Measurements from ENCODE around the gene GALNTL6. TPM values are rescaled to one million over a fixed set of nuclear protein-coding genes. Genes with fewer than 3 reads are reported as not detected.

The GALNTL6 gene
- total RNA-seq, 1 experiment from 2014 or later: not detected

DNA sequence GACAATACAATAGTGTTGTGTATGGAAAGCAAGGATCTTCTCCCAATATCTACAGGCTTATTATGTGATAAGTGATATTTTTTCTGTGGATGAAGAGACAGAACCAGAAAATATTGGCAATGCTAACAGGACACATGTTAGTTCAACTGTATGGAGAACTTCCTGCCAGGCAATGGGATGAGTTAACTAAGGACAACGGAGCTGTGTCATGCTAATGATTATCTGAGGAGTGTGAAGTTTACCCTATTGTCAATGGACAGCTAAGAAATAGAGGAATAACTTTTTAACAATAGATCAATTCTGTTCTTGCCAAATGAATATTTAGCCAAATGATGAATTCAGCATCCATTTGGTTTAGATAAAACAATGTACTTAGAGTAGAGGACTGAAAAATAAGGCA is 180.0 kb downstream of the GALNTL6 start:
- no peak for DNase-seq (ENCODE audit: low spot score)

DNA sequence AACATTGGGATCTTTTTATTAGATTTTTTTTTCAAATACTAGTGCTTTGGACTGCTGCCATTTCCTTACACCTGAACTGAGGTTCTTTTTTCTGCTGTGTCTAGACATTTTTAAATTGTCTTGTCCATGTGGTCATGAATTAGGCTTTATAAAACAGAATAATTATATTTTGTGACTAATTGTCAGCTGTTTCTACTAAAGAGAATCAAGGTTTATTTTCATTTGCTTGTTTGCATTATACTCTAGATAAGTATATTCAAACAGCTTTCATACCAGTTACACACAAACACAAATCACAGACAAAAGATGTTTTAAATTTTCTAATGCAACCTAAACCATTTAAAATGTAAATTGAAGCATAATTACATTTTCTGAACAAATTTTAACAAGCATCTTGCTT is 194.7 kb downstream of the GALNTL6 start:
- DNase-seq (ENCODE audit: low spot score): no peak

DNA sequence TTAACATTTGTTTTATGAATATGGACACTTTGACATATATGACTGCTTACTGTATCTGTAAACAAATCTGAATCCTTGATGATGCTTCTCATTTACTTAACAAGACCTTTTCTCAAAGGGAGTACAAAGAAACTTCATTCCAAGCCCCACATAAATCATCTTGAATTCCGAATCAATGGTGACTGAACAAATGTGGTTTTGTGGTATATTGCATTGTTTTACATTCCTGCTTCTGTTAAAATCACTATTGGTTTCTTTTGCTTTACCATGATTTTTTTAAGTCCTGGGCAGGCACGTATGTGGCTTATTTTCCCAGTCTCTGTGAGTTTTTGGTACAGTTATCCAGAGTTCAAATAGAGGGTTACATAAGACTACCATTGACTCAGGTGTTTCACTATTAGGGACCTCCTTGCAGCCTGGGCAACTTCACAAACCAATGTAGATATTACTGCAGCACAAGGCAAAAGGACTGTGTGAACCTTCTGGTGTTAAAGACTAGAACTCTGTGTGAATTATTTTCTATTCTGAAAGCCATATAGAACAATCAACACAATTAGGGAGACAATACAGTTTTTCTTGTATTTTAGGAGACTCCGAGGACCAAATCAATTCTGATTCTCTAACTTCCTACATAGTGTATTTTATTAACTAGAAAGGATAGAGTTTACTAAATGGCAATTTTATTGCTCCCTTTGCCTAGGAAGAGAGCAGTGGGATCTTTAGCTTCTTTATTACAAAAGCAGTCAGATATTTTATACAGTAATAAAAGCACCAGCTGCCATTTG is 196.4 kb downstream of the GALNTL6 start:
- no peak for DNase-seq (ENCODE audit: low spot score)

DNA sequence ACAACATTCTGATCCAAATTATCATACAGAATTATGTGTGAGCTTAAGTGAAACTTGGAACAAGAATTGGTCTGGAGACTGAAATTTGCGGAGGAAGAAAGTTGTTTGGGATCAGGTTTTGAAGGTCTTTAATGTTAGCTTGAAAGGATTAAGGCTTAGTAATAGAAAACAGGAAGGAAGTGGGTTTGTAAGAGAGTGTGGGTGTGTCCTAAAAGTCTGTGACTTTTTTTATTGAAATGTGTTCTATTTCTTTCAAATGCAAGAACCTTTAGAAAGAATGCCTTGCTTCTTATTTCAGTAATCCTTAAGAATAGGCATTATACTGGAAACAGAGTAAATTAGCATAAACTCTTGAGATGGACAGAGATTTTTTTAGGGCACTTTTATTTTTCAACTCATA is 198.0 kb downstream of the GALNTL6 start:
- no peak for DNase-seq (ENCODE audit: low spot score)

DNA sequence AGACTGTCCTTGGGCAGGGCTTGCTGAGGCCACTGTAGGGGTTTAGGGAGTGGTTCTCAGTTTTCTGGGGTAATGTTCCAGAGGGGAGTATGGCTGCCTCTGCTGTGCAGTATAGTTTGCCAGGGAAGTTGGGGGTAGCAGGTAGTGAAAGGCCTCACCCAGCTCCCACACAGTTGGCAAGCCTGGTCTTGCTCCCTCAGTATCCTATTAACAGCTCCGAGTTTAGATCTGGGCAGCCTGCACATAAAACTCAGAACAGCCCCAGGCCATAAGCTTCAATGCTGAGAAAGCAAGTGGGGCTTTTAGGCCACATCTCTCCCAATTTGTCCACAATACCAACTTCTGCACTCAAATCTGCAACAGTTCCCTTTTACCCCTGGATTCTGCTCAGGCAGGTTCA is 205.2 kb downstream of the GALNTL6 start:
- DNase-seq (ENCODE audit: low spot score): no peak

DNA sequence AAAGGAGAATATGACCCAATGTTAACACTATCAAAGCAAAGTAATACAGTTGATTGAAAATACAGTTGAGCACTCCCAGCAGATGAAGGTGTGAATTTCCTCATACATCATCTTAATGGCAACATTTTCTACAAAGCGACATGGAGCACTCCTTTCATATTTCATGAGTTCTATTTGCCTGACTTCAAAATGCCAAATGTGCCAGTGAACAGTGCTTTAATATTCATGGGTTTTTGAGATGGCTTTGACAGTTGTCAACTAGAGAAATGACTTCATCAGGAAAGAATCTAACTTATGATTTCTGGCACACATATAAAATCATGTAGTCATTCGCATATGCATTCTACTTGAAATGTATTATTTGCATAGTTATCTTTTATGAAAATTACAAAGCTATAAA is 222.4 kb downstream of the GALNTL6 start:
- no peak for DNase-seq (ENCODE audit: low spot score)

DNA sequence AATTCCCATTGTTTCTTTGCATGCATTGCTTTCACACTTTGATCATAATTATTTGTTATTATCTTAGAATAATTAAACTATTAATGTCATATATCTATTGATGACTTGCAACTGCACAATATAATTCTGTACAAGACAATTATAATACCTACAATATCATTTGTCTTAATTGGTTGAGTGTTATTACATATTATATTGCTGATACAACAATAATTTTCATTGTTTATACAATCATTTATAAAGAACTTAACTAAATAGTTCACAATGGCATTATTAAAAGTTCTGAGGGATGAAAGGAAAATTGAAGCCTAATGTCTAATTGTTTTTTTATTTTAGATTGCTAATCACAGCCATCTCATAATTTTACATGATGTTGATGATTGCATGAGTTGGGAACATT is 227.6 kb downstream of the GALNTL6 start:
- no peak for DNase-seq (ENCODE audit: low spot score)

DNA sequence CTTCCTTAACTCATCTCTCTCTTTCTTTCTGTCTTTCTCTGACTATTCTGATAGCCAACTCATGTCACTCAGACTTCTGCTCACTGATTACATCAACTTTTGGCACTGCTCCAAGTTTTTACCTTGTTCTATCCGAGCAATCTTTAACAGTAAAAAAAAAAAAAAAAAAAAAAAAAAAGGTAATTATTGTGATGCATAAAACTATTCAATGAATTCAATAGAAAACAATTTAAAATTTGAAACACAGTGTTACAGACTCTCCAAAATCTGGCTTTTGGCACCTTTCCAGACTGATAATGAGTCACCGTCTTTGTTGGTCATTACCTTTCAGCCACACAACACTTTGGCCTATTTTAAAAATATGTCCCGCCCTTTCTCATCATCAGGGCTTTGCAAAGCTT is 229.5 kb downstream of the GALNTL6 start:
- peak; percentile 60 for DNase-seq (ENCODE audit: low spot score)

DNA sequence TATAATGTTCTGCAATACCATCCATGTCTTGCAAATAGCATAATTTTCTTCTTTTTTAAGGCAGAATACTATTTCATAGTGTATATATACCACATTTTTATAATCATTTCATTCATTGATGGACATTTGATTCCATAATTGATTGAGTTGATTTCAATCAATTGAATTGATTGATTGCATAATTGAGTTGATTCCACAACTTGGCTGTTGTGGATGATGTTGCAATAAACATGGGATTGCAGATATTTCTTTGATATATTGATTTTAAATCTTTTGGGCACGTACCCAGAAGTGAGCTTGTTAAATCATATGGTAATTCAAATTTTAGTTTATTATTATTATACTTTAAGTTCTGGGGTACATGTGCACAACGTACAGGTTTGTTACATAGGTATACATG is 232.8 kb downstream of the GALNTL6 start:
- DNase-seq (ENCODE audit: low spot score): no peak

DNA sequence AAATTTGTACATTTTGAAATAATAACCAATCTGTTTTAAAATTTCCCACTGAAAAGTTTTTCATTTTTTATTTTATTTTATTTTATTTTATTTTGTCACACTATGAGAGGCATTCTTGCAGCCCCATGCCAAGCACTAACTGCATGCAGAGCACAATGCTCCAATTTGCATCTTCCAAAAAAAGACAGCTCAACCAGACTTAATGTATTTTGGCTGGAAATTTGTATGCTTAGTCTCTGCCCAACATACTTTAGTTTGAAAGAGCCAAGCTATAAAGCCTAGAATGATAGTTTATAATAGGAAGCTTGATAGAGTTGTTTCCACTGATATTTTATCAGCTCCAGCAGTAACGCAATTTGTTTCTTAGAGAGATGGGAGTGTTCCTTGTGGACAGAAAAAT is 235.5 kb downstream of the GALNTL6 start:
- DNase-seq (ENCODE audit: low spot score): no peak

DNA sequence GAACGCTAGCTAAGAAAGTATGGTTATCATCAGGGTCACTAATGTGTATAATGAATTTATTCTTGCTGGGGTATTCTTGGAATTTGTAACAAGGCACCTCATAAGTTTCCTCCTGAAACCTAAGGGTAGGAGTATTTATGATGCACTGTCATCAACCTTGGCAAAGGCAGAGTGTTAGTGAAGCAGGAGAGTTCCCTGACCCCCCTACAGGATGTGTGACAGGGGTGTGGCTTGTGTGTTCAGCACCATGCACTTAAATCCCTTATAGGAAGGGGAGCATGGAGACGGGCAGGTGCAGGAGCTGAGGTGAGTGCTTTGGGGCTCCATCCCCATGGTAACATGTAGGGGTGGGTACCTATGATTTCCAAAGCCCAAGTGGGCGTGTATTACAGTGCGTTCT is 237.7 kb downstream of the GALNTL6 start:
- no peak for DNase-seq (ENCODE audit: low spot score)

DNA sequence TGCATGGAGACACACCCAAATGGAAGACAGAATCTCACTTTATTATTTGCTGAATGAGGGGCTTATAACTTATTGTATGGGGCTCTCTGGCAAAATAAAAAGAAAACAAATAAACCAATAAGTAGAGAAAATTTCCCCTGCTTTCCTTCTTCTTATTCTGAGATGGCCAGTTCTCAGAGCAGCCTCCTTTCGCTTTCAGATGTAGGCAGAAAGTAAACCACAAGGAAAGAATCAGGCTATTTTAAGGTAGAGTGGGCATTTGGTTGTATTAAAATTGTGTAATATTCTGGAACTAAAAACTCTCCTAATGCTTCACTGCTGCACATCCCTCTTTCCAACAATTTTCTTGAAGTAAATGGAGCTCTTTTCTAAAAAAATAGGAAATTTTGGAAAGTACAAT is 241.8 kb downstream of the GALNTL6 start:
- no peak for DNase-seq (ENCODE audit: low spot score)

DNA sequence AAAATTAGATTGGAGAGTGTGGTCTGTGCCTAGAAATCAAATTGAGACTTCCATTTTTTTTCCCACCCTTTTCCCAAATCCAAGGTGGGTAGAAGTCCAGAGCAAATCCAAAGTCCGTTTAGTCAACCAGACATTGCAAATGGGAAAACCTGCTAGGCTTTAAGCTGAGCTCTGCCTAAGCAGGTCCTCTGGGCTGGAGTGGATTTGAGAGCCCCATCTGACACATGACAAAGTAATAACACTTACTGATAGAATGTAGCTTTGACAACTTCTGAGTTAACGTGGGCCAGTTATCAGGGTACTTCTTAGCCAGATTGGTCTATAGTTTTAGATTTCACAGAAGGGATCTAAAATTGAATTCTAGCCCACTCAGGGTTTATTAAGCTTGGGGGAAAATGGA is 242.3 kb downstream of the GALNTL6 start:
- no peak for DNase-seq (ENCODE audit: low spot score)

DNA sequence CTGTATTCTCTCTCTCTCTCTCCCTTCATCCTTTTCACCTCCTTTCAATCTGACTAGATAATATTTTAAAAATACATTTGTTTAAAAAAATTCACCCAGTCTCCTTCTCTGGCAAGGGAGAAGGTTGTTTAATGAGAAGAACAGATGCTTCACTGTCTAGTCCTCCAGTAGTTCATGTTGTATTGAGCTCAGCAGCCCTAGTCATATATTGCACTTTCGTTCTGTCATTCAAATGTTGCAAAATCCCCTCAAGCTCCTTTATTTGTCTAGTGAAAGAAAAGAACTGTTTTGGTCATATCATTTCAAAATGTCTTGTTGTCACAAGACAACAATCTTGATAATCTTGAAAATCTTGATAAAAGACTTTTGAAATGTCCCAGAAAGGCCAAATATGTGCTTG is 248.0 kb downstream of the GALNTL6 start:
- DNase-seq (ENCODE audit: low spot score): no peak

DNA sequence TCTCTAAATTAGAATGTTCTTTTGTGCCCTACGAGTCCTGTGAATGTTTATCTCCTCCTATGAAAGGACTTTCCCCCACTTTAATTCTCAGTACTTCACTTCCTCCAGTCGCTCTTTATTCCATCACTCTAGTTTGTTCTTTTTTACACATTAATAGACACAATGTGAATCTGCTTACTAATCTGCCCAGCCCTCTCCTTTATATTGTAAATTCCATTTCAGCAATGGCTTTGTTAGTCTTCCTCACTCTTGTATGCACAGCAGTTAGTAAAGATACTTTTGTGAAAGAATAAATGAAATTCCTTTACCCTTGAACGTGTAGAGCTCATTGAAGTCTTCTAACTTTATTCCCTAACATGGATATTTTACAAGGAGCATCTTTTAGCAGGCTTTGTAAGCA is 255.3 kb downstream of the GALNTL6 start:
- DNase-seq (ENCODE audit: low spot score): no peak

DNA sequence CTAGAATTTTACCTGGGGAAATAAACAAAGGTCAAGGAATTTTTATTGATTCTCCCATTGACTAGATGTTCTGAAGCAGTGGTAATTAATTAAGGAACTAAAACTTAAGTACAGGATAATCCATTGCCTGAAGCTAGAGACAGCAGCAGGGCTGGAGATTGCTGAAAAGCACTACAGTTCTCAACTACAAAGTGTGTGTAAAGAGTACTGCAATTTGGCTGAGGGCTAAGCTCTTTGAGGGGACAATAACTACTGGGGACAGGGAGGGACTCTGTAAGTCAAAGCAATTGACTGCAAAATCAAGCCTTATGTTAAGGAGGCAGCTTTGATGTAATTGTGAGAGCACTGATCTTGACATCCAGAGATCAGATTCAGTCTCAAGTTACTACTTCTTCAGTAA is 260.4 kb downstream of the GALNTL6 start:
- no peak for DNase-seq (ENCODE audit: low spot score)

DNA sequence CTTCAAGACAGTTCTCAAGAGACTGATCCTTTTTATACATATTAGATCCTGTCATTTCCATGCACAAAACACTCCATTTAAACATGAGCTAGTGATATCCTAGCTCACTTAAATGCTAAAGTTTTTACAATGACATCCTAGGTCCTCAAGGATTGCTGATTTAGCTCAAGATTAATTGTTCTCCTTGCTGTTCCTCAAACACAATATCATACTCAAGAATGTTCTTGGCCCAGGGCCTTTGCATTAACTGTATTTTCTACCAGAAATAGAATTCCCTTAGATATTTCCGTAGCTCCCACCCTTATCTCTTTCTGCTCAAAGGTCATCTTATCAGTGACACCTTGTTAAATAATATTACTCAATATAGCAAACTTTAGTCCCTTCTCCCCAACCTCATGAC is 270.1 kb downstream of the GALNTL6 start:
- DNase-seq (ENCODE audit: low spot score): no peak

DNA sequence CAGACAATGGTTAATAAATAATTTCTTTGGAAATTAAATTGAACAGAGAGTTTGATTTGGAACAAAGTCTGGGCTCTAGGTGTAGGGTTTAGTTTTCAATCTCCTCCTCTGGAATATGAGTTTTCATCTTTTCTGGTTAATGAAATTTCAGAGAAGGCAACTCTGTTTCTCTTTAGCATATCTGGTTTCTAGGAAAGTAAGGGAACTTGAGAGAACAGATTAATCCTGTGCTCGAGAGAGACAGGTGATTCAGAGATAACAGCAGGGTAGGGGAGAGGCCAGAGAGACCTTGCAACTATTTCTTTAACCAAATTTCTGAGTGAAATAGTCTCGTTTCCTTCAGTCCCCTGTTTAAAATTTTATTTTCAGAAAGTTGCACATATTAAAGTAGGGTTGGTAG is 275.4 kb downstream of the GALNTL6 start:
- DNase-seq (ENCODE audit: low spot score): no peak

DNA sequence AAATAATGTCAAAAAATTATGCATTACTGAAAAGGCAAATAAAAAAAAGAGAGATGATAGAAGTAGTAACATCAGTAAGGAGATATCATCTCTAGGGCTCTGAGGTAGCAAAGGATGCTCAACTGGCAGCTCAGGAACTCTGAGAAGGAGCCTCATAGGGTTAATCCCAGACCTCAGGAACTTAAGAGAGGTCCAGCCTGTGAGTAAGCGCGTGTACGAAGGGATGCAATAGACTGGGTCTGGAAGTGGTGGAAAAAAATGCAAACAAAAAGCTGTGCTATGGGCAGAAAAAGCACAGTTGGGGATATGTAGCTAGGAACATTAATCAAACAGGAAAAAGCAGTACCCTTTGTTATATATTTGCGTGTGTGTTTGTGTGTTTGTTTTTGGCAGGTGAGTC is 282.0 kb downstream of the GALNTL6 start:
- no peak for DNase-seq (ENCODE audit: low spot score)

DNA sequence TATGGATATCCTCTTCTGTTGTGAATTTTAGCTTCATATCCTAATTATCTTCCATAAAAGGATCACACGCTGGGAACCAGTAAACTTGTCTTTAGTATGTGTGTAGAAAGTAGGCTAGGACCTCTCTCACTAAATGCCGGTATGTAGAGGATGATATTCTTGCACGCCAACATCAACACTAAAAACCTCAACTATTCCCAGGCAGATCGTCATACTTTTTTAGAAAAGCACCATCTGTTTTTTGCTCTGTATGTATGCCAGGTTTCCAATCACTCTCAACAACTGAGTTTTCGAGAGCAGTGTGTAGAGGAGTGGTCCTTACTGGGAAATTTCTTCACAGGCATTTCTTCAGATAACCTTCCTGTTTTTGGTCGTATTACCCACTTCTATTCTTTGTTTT is 283.6 kb downstream of the GALNTL6 start:
- no peak for DNase-seq (ENCODE audit: low spot score)

DNA sequence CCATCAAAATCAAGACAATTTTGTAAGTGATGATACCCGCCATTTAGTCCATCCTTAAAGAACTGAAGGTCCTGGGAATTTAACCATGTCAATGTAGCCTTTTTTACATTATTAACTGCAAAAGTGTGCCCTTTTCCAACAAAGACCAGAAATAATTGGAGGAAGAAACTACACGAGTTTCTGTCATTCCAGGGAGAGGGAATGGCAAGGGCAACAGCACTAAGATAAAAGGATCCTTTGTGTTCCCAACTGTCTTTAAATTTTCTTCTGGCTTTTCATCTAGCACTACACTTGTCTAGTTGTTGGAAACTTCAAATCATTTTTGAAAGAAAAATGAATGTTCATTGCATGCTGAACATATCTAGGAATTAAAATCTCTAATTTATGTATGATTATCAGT is 286.2 kb downstream of the GALNTL6 start:
- no peak for DNase-seq (ENCODE audit: low spot score)

DNA sequence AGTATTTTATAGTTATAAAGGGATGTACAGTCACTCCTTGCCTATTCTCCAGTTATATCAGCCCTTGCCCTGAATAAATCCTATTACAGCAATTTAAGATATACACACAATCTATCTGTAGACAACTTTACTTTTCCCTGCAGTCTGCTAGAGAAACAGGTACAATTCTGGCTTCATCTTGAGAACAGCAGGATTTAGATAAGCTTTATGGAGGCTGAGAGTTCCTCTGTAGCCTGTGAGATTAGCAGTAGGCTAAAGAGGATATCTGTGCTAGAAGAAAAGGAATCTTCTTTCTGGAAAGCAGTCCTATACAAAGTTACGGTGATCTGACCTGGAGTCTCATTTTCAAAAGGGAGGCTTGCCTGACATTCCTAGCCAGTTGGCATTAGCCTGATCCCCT is 290.3 kb downstream of the GALNTL6 start:
- DNase-seq (ENCODE audit: low spot score): no peak

DNA sequence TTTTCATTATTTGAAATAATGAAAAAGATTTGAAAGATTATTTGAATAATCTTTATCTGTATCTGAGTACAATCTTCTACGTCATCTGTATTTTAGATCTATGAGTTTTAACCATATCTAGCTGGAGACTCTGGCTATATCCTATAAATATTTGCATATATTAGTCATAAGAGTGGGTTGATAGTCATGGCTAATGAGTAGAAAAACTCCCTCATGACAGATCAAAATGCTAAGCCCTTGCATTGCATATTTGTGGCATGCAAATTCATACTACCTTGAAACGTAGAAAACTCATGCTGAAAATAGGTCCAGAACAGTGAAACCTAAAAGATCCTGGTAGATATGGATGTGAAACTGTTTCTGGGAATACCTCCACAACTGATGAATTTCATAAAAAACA is 291.3 kb downstream of the GALNTL6 start:
- DNase-seq (ENCODE audit: low spot score): no peak

DNA sequence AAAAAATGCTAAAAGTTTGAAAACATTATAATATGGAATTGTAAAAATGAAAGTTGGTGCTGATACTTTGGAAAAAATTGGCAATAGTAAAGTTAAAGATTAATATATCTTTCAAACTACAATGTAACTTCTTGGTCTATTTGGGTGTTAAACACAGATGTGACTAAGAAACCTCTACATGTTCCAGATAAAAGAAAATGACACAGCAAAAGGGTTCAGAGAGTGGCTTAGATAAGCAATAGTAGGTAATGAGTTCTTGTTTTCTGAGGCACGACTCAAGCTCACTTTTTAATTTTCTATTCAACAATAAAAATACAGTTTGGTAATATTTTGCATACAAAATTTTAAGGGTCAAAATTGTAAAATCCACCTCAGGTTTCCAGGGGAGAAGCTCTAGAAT is 292.7 kb downstream of the GALNTL6 start:
- DNase-seq (ENCODE audit: low spot score): no peak
